GM10266 (cell line): ENCODE results near the gene MAPT.

Source experiments
- DNase-seq: peaks from one replicate; pipeline ENCODE4 v3.0.0; 2012; ENCODE audit errors: extremely low spot score
- CTCF ChIP-seq: IDR thresholded peaks from 2 replicates; pipeline ENCODE4 v1.5.1; 2012; ENCODE audit warnings: mild to moderate bottlenecking, low read depth; ENCODE audit not compliant: control insufficient read depth, insufficient read depth; ENCODE audit errors: missing control alignments

MAPT gene

GRCh38 chr17:45984368-45984767, 90.0 kb downstream of the MAPT start:
- TF ChIP-seq CTCF, result no peak
- no peak for DNase-seq

GRCh38 chr17:45985447-45985846, 91.1 kb downstream of the MAPT start:
- no peak for TF ChIP-seq CTCF
- DNase-seq, result no peak

- TF ChIP-seq CTCF, result no peak
- no peak for DNase-seq
These were observed 91.7 kb downstream of the MAPT start for GRCh38 chr17:45986056-45986455.

- no peak for TF ChIP-seq CTCF
- no peak for DNase-seq
These were observed 93.4 kb downstream of the MAPT start for GRCh38 chr17:45987706-45988105.

GRCh38 chr17:45989759-45990158, 95.4 kb downstream of the MAPT start:
- no peak for TF ChIP-seq CTCF
- no peak for DNase-seq

GRCh38 chr17:45990886-45991285, 96.5 kb downstream of the MAPT start:
- no peak for DNase-seq
- no peak for TF ChIP-seq CTCF

GRCh38 chr17:45991341-45991740, 97.0 kb downstream of the MAPT start:
- no peak for TF ChIP-seq CTCF
- DNase-seq, result no peak
